Loucy (cell line): Measurements from ENCODE around the gene RASSF4.

Experiments used
- EZH2phosphoT487 ChIP-seq: fragments of 200-600 bp; IDR thresholded peaks from 2 replicates; pipeline ENCODE4 v1.6.1; 2018; ENCODE audit warnings: antibody characterized with exemption, mild to moderate bottlenecking, moderate library complexity, borderline replicate concordance
- TF ChIP-seq, protein P1 (sequence below): fragments of 200-600 bp; sonication (generic); conservative IDR thresholded peaks from 2 replicates; pipeline ENCODE4 v1.5.1; 2014; ENCODE audit warnings: mild to moderate bottlenecking, antibody characterized with exemption, low read length

DNA sequence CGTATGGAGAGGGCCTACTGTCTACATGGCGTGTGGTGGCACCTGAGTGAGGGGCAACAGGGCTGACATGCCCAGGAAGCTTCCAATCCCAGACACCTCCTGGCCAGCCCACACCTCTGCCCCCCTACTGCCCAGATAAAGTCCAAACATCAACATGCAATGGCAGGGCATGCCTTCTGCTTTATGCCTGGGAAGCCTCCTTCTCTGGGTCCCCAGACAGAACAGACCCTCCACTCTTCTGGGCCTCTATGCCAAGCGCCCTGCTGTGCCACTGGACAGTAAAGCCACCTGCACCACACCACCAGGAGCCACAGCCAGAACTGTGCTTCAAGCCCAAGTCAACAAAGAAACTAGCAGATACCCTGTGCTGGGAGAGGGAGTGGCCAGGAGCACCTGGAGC lies 36.0 kb upstream of the RASSF4 start:
- TF ChIP-seq, protein P1, sequence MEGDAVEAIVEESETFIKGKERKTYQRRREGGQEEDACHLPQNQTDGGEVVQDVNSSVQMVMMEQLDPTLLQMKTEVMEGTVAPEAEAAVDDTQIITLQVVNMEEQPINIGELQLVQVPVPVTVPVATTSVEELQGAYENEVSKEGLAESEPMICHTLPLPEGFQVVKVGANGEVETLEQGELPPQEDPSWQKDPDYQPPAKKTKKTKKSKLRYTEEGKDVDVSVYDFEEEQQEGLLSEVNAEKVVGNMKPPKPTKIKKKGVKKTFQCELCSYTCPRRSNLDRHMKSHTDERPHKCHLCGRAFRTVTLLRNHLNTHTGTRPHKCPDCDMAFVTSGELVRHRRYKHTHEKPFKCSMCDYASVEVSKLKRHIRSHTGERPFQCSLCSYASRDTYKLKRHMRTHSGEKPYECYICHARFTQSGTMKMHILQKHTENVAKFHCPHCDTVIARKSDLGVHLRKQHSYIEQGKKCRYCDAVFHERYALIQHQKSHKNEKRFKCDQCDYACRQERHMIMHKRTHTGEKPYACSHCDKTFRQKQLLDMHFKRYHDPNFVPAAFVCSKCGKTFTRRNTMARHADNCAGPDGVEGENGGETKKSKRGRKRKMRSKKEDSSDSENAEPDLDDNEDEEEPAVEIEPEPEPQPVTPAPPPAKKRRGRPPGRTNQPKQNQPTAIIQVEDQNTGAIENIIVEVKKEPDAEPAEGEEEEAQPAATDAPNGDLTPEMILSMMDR = no peak
- no peak for TF ChIP-seq EZH2phosphoT487
